ENCODE results near the gene MED12L.
A peak's percentile ranks its signal among the peaks of the same experiment; 100 is the strongest.
"Not testable (repeated sequence)": the region's sequence is repeated elsewhere in the genome, so short reads cannot be mapped to it uniquely, and the experiment has no call there.

The MED12L gene

GRCh38 chr3:151144016-151144415 lies 58.6 kb downstream of the MED12L start:
- no peak for DNase-seq (ENCODE audit: low read depth)

- no peak for DNase-seq (ENCODE audit: low read depth)
Measured at GRCh38 chr3:151144760-151145159, 59.3 kb downstream of the MED12L start.

- DNase-seq (ENCODE audit: low read depth), result no peak
Measured at GRCh38 chr3:151145713-151146070, 60.2 kb downstream of the MED12L start.

- peak; percentile 41 for DNase-seq (ENCODE audit: low read depth)
Measured at GRCh38 chr3:151146071-151146730, 60.7 kb downstream of the MED12L start.

GRCh38 chr3:151146731-151147091 lies 61.2 kb downstream of the MED12L start:
- DNase-seq (ENCODE audit: low read depth), result no peak

- no peak for DNase-seq (ENCODE audit: low read depth)
Measured at GRCh38 chr3:151147299-151147698, 61.8 kb downstream of the MED12L start.

GRCh38 chr3:151152455-151153079 lies 67.1 kb downstream of the MED12L start:
- DNase-seq (ENCODE audit: low read depth), result no peak

GRCh38 chr3:151154566-151154965 lies 69.1 kb downstream of the MED12L start:
- DNase-seq (ENCODE audit: low read depth), result no peak

GRCh38 chr3:151155409-151156128 lies 70.1 kb downstream of the MED12L start:
- no peak for DNase-seq (ENCODE audit: low read depth)

- DNase-seq (ENCODE audit: low read depth), result peak; percentile 47
Measured at GRCh38 chr3:151156618-151157216, 71.3 kb downstream of the MED12L start.

GRCh38 chr3:151159806-151160205 lies 74.3 kb downstream of the MED12L start:
- no peak for DNase-seq (ENCODE audit: low read depth)

GRCh38 chr3:151165226-151165625 lies 79.8 kb downstream of the MED12L start:
- DNase-seq (ENCODE audit: low read depth), result no peak

- no peak for DNase-seq (ENCODE audit: low read depth)
Measured at GRCh38 chr3:151166161-151166560, 80.7 kb downstream of the MED12L start.

GRCh38 chr3:151168269-151169094 lies 83.0 kb downstream of the MED12L start:
- no peak for DNase-seq (ENCODE audit: low read depth)

GRCh38 chr3:151169262-151169947 lies 83.9 kb downstream of the MED12L start:
- no peak for DNase-seq (ENCODE audit: low read depth)

- DNase-seq (ENCODE audit: low read depth), result not testable (repeated sequence)
Measured at GRCh38 chr3:151169948-151170679, 84.7 kb downstream of the MED12L start.

- DNase-seq (ENCODE audit: low read depth), result no peak
Measured at GRCh38 chr3:151171145-151171757, 85.8 kb downstream of the MED12L start.

GRCh38 chr3:151174351-151174750 lies 88.9 kb downstream of the MED12L start:
- DNase-seq (ENCODE audit: low read depth), result no peak

GRCh38 chr3:151175952-151176351 lies 90.5 kb downstream of the MED12L start:
- no peak for DNase-seq (ENCODE audit: low read depth)

- no peak for DNase-seq (ENCODE audit: low read depth)
Measured at GRCh38 chr3:151178208-151178845, 92.9 kb downstream of the MED12L start.

Data from CMK (cell line).